HepG2 (cell line): ENCODE data around the gene LTB4R. TPM values are rescaled to one million over a fixed set of nuclear protein-coding genes. Genes with fewer than 3 reads are reported as not detected.
A peak's percentile ranks its signal among the peaks of the same experiment; 100 is the strongest.

Experiments used
- AHDC1 ChIP-seq: sonication (generic); formaldehyde crosslinking; IDR thresholded peaks from 2 replicates; pipeline ENCODE4 v1.5.1; 2020; ENCODE audit warnings: mild to moderate bottlenecking, missing genetic modification reagents, borderline replicate concordance
- CREM ChIP-seq, 2 experiments: sonication (generic) in 1 of 2; formaldehyde crosslinking in 1 of 2; IDR thresholded peaks; 2 replicates each; pipeline versions ENCODE4 v1.4.0 to v1.6.1; 2016 to 2020; ENCODE audit warnings: antibody characterized with exemption in 1 of 2, mild to moderate bottlenecking in 1 of 2, missing genetic modification reagents in 1 of 2
- GRHL1 ChIP-seq: sonication (generic); formaldehyde crosslinking; conservative IDR thresholded peaks from 2 replicates; pipeline ENCODE4 v1.8.0; 2022; ENCODE audit warnings: missing genetic modification reagents
- GTF3A ChIP-seq: sonication (generic); formaldehyde crosslinking; conservative IDR thresholded peaks from 2 replicates; pipeline ENCODE4 v1.4.0; 2020; ENCODE audit warnings: mild to moderate bottlenecking, missing genetic modification reagents
- NCOA2 ChIP-seq: sonication (generic); formaldehyde crosslinking; IDR thresholded peaks from 2 replicates; pipeline ENCODE4 v1.8.0; 2022; ENCODE audit warnings: inconsistent platforms
- PRDM10 ChIP-seq: sonication (generic); formaldehyde crosslinking; IDR thresholded peaks from 2 replicates; pipeline ENCODE4 v1.4.0; 2020; ENCODE audit warnings: low read depth, missing genetic modification reagents
- YEATS2 ChIP-seq: sonication (generic); formaldehyde crosslinking; IDR thresholded peaks from 2 replicates; pipeline ENCODE4 v1.4.0; 2020; ENCODE audit warnings: missing genetic modification reagents, borderline replicate concordance
- ZBTB42 ChIP-seq: sonication (generic); formaldehyde crosslinking; IDR thresholded peaks from 2 replicates; pipeline ENCODE4 v1.5.0; 2020; ENCODE audit warnings: mild to moderate bottlenecking, missing genetic modification reagents
- ZNF292 ChIP-seq: sonication (generic); formaldehyde crosslinking; IDR thresholded peaks from 2 replicates; pipeline ENCODE4 v1.8.1; 2022; ENCODE audit warnings: mild to moderate bottlenecking, low read depth, missing genetic modification reagents, borderline replicate concordance
- ZNF510 ChIP-seq: sonication (generic); formaldehyde crosslinking; IDR thresholded peaks from 2 replicates; pipeline ENCODE4 v1.4.0; 2020; ENCODE audit warnings: low read depth, mild to moderate bottlenecking, missing genetic modification reagents
- ZNF543 ChIP-seq: sonication (generic); formaldehyde crosslinking; IDR thresholded peaks from 2 replicates; pipeline ENCODE4 v1.4.0; 2020; ENCODE audit warnings: mild to moderate bottlenecking, missing genetic modification reagents
- ZNF883 ChIP-seq: sonication (generic); formaldehyde crosslinking; IDR thresholded peaks from 2 replicates; pipeline ENCODE4 v1.5.1; 2020; ENCODE audit warnings: mild to moderate bottlenecking, missing genetic modification reagents; ENCODE audit errors: not compliant biosample characterization
- ZUFSP ChIP-seq: sonication (generic); formaldehyde crosslinking; IDR thresholded peaks from 2 replicates; pipeline ENCODE4 v1.9.0; 2021; ENCODE audit warnings: missing genetic modification reagents, mild to moderate bottlenecking, borderline replicate concordance
- polyA plus RNA-seq, 8 experiments: library from polyadenylated mRNA; depleted of rRNA in 3 of 8; stranded (reverse) in 7 of 8; unstranded in 1 of 8; fragments of >200 nt; fragmentation: Illumina TruSeq in 4 of 8; extraction: Trizol in 4 of 8; gene quantifications; 2 replicates each; pipeline versions ENCODE4 v1.2.1 to v1.2.3, GENCODE V29; 2011 to 2016; ENCODE audit warnings: low read depth in 4 of 8, missing spikeins in 1 of 8, mixed read lengths in 1 of 8; ENCODE audit not compliant: insufficient read depth in 1 of 8
- total RNA-seq, 5 experiments: library from RNA; depleted of rRNA; stranded (reverse); fragments of >200 nt; fragmentation: Illumina TruSeq; extraction: Trizol; gene quantifications; 2 replicates each; pipeline ENCODE4 v1.2.3, GENCODE V29; 2016; ENCODE audit warnings: low read depth in 1 of 5

The LTB4R gene
- total and polyA plus RNA-seq, 2 of the 13 experiments (the other 11 are each of a cell fraction or from before 2014, with no cell fraction given), result 3.2 to 8.2 TPM

- TF ChIP-seq GRHL1 (CRISPR knock-in tag), result no peak
- no peak for TF ChIP-seq ZUFSP (CRISPR knock-in tag)
- peak; percentile 96 for TF ChIP-seq ZNF292 (CRISPR knock-in tag)
- TF ChIP-seq PRDM10 (CRISPR knock-in tag), result peak; percentile 68; the same call in 1 of the 2 replicates
- TF ChIP-seq ZNF510 (CRISPR knock-in tag), result peak; percentile 98
- TF ChIP-seq ZNF883 (CRISPR knock-in tag), result peak; percentile 97
- peak; percentile 64; the same call in 1 of the 2 replicates for TF ChIP-seq NCOA2
- peak; percentile 99 for TF ChIP-seq YEATS2 (CRISPR knock-in tag)
- TF ChIP-seq ZNF543 (CRISPR knock-in tag), result peak; percentile 95
- TF ChIP-seq ZBTB42 (CRISPR knock-in tag), result peak; percentile 89
- TF ChIP-seq GTF3A (CRISPR knock-in tag), result peak; percentile 95; the same call in 1 of the 2 replicates
- TF ChIP-seq CREM (IDR thresholded peaks at IDR 0.05), result peak; percentile 100
- TF ChIP-seq CREM (CRISPR knock-in tag; IDR thresholded peaks at IDR 0.05), result peak; percentile 99
- TF ChIP-seq AHDC1 (CRISPR knock-in tag), result peak; percentile 75; the same call in 1 of the 2 replicates
Observed at GRCh38 chr14:24299255-24300191, 11.8 kb upstream of the LTB4R start, which contains the start of the genes DHRS1 and NOP9 (continued).
